ACHN (cell line): ENCODE results near the gene SCPEP1.
"Not testable (repeated sequence)": the region's sequence is repeated elsewhere in the genome, so short reads cannot be mapped to it uniquely, and the experiment has no call there.

Source experiments
- DNase-seq: peaks from one replicate; pipeline ENCODE4 v3.0.0-alpha.2; 2015
- in situ Hi-C: cut with HindIII; loops from 2 replicates; pipeline ENCODE4 v1.10.0; 2017; ENCODE audit warnings: low sequenced_read_pairs, low pct_ligation_motif_present, low pct_unique_long_range_greater_than_20kb

Gene SCPEP1, protein sequence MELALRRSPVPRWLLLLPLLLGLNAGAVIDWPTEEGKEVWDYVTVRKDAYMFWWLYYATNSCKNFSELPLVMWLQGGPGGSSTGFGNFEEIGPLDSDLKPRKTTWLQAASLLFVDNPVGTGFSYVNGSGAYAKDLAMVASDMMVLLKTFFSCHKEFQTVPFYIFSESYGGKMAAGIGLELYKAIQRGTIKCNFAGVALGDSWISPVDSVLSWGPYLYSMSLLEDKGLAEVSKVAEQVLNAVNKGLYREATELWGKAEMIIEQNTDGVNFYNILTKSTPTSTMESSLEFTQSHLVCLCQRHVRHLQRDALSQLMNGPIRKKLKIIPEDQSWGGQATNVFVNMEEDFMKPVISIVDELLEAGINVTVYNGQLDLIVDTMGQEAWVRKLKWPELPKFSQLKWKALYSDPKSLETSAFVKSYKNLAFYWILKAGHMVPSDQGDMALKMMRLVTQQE

GRCh38 chr17:56977673-56978395, at the start of gene SCPEP1:
SCPEP1 (plus strand) TSS chr17:56978131; CDS start chr17:56978160, 29 bp downstream.
- in situ Hi-C loops: no loop called here
- DNase-seq: peak; percentile 84

DNA sequence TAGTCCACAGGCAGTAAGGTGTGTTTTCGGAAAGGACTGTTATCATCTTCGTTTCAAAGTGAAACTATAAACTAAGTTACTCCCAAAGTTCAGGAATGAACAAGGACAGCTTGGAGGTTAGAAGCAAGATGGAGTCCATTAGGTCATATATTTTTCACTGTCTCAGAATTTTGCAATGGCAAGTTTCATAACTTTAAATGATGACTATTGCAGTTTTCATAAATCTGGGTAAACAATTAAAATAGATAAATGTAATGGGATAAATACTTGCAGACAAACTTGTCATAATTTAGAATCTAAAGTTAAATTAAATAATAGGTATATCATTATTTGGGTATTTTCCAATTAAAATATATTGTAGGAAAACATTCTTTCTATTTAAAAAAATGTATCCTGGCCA, 49.3 kb upstream of the SCPEP1 start:
- no peak for DNase-seq
- in situ Hi-C loops: no loop called here

DNA sequence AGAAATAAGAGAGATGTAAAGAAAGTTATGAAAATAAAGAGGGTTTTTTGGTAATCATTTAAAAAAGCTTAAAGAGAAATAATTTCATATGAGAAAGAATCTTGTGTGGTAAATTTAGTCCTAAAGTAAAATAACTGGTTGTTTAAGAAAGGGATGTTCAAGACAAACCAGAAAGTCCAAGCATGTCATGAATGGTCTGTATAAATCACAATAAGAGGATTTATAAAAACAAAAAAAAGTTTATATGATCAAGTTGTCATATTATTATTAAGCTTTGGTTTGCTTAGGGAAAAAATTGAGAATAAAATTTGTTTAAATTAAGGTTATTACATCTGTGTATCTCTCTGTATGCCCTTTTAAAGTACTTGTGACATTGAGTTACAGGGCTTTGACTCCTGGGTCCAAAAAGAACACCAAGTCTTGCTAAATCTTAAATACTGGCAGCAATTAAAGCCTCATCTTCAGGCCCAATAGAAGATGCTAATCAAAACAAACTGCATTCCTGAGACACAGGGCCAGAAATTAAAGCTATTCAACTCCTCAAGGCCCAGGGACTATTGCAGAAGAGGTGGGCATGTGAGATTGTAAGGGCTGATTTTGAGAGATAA, 48.5 kb upstream of the SCPEP1 start:
- DNase-seq: peak; percentile 43
- in situ Hi-C loops: no loop called here

DNA sequence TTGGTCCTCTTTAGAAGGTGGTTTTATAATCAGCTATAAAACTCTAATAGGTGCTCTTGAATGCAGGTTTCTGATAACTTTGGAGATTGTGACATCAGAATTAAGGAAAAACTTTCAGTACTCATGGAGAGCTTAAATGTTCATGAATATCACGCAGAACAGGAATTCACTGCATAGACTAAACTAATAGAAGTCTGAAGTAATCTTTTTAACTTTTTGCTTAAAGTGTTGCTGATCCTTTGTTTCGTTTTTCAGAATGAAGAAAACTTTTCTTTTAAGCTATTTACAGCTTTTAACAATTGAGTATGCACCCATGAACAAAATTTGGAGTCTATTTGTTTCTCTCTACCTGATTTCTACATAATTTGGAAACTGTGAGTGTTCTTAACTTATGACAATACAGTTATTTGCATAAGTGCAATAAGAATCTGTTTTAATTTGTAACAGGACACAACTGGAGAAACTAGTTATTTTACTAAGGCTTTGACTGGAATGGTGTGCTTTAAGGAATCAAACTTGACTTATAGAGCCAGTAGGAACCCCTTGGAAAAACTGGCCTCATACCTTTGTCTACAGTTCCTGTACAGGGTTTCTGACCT, 47.1 kb upstream of the SCPEP1 start:
- in situ Hi-C loops: no loop called here
- no peak for DNase-seq

GRCh38 chr17:56933151-56933745, 44.7 kb upstream of the SCPEP1 start:
- DNase-seq: no peak
- in situ Hi-C loops: no loop called here

DNA sequence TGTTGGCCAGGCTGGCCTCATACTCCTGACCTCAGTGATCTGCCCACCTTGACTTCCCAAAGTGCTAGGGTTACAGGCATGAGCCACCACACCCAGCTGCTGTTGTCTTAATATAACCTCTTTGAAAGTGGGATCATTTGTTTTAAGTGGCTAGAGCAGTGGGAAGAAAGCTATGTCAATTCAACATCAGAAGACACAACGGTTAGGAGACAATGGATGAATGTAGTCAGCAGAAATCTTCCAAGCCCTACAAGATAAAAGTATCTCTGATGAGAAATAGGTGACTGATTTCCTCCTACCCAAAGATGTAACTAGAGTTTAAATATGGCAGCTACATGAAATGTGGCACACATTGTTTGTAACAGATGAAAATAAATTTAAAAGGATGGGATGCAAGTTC, 44.1 kb upstream of the SCPEP1 start:
- in situ Hi-C loops: no loop called here
- DNase-seq: no peak

GRCh38 chr17:56934280-56934679, 43.7 kb upstream of the SCPEP1 start:
- in situ Hi-C loops: no loop called here
- DNase-seq: no peak

- DNase-seq: no peak
- in situ Hi-C loops: no loop called here
These were observed 42.5 kb upstream of the SCPEP1 start for GRCh38 chr17:56935461-56935860.

DNA sequence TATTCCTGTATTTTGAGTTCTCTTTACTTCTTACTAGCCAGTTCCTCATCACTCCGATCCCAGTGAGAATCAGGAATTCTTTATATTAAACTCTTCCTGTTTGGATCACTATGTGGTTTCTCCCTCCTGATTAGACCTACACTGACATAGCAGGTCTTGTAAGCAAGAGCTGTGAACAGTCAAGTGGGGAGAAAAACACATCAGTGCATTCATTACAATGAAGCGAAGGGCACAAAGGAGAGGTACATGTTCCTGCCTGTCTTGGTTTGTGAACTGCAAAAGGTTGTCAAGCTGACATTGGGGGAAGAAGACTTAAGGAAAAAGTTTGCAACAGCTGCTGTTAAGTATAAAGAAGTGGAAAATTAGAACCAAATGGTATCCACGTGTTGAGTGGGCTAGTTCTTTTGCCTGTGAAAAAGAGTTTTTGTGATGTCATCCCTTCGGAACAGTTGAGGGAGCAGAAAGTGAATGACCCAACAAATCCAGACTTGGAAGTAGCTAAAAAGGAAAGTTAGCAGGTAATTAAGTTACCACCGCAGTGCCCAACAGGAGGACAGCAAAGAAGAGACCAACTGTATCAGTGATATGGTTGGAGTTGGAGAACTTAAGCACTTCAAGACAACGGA, 41.1 kb upstream of the SCPEP1 start:
- DNase-seq: no peak
- in situ Hi-C loops: no loop called here

DNA sequence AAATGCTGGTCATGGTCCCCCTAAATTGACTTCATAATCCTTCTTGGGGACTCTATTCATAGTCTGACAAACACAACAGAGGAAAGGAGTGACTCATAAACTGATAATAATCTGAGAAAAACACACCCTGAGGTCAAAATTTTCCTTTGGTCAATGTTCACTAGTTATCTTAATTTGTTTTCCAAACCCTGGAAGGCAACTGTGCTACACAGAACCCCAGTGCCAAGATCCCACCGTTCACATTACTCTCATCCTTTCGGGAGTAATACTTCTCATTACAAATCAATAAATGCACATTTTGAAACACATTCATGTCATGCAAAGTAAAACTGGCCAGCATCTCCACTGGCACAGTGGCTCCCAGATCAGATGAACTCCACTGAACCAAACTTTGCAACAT, 40.2 kb upstream of the SCPEP1 start:
- in situ Hi-C loops: no loop called here
- no peak for DNase-seq

DNA sequence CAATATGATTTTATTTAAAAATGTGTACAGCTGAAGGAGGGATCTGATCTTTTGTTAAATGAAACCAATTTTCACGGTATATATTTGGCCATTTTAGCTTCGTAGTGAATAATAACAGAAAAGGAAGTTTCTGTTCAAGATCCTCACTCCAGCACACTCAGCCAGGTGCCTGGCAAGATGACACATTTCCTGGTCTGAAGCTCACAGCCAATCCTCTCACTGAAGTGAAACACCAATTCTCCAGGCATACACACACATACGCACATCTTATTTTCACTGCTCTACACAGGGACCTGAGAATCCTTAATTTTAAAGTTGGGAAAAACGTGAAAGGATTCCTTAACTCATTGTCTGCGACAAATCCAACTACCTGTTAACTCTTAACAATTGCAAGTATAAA, 39.7 kb upstream of the SCPEP1 start:
- DNase-seq, in situ Hi-C loops: not testable (repeated sequence)

DNA sequence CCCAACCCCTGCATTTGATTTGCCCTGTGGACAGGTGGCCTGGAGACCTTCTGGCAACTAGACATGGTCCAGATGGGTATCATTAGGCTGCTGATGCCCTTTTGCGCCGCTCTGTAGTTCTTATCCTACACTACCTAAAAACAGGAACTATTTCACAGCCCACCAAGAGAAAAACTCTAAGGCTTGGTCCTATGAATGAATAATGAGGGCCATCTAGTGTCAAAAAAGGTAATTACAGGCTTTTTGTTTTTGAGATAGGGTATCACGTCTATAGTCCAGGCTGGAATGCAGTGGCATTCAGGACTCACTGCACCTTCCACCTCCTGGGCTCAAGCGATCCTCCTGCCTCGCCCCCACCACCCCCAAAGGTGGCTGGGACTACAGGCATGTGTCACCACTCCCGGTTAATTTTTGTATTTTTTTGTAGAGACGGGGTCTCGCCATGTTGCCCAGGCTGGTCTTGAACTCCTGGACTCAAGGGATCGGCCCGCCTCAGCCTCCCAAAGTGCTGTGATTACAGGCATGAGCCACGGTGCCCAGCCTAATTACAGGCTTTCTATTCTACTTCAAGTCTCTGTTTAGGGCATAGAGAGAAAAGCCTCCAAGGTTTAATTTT, 38.0 kb upstream of the SCPEP1 start:
- in situ Hi-C loops: no loop called here

DNA sequence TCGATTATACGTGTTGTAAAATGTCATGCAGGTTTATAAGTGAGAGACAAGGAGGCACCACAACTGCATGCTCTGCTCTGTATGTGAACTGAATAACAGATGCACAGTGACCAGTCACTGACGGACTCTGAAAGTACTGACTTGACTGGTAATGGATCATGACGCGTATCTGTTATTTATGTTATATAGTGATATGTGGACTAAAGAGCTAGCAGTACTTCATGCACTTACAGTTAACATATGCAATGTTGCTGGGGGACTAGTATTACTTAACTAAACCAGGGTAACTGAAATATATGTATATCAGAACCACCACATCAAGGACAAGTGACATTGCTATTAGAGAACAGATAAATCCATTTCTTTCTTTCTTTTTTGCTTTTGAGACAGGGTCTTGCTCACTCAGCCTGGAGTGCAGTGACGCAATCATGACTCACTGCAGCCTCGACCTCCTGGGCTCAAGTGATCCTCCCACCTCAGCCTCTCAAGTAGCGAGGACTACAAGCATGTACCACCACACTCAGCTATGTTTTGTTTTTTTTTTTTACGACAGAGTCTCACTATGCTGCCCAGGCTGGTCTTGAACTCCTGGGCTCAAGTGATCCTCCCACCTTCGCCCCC, 34.3 kb upstream of the SCPEP1 start:
- in situ Hi-C loops: no loop called here
- DNase-seq: no peak

More for the DNA sequence above, 38.0 kb upstream of the SCPEP1 start:
- DNase-seq: peak; percentile 77

- DNase-seq: no peak
- in situ Hi-C loops: no loop called here
These were observed 31.9 kb upstream of the SCPEP1 start for GRCh38 chr17:56945938-56946505.

DNA sequence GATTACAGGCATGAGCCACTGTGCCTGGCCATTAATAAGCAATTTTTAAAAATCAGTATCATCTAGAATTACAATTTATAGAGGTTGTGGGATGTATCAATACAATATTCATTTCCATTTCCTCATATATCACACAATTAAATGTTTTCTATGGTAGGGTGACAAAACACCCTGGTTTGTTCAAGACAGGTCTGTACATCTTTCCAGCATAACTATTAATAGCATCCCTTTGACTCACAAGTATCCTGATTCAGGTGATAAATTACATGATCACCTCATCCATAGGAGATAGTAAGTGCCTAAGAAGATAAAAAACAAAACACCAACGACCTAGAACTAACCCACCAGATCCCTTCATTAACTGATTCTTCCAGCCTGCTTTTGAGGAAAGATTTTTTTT, 30.2 kb upstream of the SCPEP1 start:
- DNase-seq: no peak
- in situ Hi-C loops: no loop called here

DNA sequence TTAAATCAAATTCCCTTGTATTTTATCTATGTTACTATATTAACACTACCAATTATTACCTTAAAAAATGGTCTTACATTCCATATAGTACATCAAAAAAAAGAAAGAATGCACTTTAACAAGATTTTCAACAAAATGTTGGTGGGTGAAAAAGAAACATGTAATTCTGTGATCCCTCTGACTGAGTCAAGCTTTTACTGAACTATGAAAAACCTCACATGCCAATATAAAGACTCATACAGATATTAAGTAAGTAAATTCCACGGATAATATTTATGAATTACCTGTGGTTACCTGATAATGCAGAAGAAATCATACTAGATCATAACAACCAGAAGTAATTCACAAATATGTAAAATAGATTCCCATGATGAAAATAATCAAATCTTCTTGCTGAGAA, 29.4 kb upstream of the SCPEP1 start:
- in situ Hi-C loops: no loop called here
- no peak for DNase-seq

DNA sequence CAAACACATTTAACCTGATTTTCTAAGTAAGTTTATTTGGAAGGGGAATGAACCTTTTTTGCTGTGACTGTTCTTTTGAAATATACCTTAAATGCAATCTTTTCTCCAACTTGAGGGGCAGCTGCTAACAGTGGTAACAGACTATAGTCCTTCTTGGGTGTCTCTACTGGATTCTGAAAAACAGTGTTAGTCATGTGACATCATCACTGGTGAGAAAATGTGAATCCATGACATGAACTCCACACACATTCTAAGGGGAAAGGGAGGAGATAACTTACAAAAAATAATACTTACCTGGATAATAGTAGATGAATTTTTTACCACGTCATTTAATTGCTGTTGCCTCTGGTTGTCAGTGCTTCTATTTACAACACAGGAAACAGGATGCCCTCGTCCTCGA, 28.3 kb upstream of the SCPEP1 start:
- in situ Hi-C loops: no loop called here
- no peak for DNase-seq
